ENCODE measurements around the gene RAB5IF.

GRCh38 chr20:36633285-36633772 lies 27.8 kb downstream of the RAB5IF start:
- no peak for TF ChIP-seq CTCF (conservative IDR thresholded peaks at IDR 0.05)
- no peak for TF ChIP-seq ZFX (IDR thresholded peaks at IDR 0.05)
